Tibial nerve (tissue), 4 donors: Measurements from ENCODE around the gene ARHGAP15.

ENCODE experiments used
- EP300 ChIP-seq, 2 donors: sonication (generic); formaldehyde crosslinking; IDR thresholded peaks; one replicate each; pipeline ENCODE4 v1.6.1; 2017; ENCODE audit warnings: antibody characterized with exemption in 2 of 2, mild to moderate bottlenecking in 1 of 2
- TF ChIP-seq, protein P1 (sequence below), 5 experiments: fragments of 200-600 bp in 3 of 5; fragments of 450-650 bp in 2 of 5; sonication (generic) in 3 of 5; IDR thresholded peaks; one replicate each; pipeline ENCODE4 v1.5.1; 2016 to 2019; ENCODE audit warnings: antibody characterized with exemption in 5 of 5, mild to moderate bottlenecking in 3 of 5, moderate library complexity in 2 of 5

DNA sequence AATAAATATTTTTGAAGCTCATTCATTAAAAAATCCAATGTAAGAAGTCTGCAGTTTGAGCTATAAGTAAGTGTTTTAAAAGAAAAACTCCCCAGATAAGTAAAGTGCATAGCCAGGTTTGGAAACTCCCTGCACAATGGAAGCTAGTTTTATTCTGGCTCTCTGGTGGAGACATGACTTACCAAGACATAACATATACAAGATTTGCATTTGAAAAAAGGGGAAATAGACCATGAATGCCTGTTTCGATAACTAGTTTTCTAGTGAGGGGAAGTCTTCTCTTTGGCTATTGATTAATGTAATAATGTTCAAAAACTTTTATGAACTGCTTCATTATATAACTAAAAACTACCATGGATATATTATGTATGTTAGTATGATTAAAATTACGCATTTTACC is 435.2 kb downstream of the ARHGAP15 start:
- TF ChIP-seq, protein P1, sequence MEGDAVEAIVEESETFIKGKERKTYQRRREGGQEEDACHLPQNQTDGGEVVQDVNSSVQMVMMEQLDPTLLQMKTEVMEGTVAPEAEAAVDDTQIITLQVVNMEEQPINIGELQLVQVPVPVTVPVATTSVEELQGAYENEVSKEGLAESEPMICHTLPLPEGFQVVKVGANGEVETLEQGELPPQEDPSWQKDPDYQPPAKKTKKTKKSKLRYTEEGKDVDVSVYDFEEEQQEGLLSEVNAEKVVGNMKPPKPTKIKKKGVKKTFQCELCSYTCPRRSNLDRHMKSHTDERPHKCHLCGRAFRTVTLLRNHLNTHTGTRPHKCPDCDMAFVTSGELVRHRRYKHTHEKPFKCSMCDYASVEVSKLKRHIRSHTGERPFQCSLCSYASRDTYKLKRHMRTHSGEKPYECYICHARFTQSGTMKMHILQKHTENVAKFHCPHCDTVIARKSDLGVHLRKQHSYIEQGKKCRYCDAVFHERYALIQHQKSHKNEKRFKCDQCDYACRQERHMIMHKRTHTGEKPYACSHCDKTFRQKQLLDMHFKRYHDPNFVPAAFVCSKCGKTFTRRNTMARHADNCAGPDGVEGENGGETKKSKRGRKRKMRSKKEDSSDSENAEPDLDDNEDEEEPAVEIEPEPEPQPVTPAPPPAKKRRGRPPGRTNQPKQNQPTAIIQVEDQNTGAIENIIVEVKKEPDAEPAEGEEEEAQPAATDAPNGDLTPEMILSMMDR (IDR thresholded peaks at IDR 0.05), result no peak
- no peak for TF ChIP-seq EP300 (IDR thresholded peaks at IDR 0.05)
